KOPT-K1 (cell line): ENCODE results near the gene PCGF1.
"Not testable (repeated sequence)": the region's sequence is repeated elsewhere in the genome, so short reads cannot be mapped to it uniquely, and the experiment has no call there.

ENCODE experiments used
- H3K27ac ChIP-seq: fragments of 200-600 bp; sonication (generic); 2 replicates; pipeline ENCODE4 v1.5.1; 2016; ENCODE audit warnings: antibody characterized with exemption, mild to moderate bottlenecking, low read depth, low read length; ENCODE audit not compliant: poor library complexity, severe bottlenecking
- H3K36me3 ChIP-seq: fragments of 200-600 bp; sonication (generic); 2 replicates; pipeline ENCODE4 v1.5.1; 2017; ENCODE audit warnings: antibody characterized with exemption, mild to moderate bottlenecking, low read length, moderate library complexity; ENCODE audit not compliant: insufficient read depth
- H3K9me3 ChIP-seq: fragments of 200-600 bp; sonication (generic); 2 replicates; pipeline ENCODE4 v1.5.1; 2017; ENCODE audit warnings: antibody characterized with exemption, low read length, mild to moderate bottlenecking; ENCODE audit not compliant: insufficient read depth, poor library complexity, severe bottlenecking

Gene PCGF1

DNA sequence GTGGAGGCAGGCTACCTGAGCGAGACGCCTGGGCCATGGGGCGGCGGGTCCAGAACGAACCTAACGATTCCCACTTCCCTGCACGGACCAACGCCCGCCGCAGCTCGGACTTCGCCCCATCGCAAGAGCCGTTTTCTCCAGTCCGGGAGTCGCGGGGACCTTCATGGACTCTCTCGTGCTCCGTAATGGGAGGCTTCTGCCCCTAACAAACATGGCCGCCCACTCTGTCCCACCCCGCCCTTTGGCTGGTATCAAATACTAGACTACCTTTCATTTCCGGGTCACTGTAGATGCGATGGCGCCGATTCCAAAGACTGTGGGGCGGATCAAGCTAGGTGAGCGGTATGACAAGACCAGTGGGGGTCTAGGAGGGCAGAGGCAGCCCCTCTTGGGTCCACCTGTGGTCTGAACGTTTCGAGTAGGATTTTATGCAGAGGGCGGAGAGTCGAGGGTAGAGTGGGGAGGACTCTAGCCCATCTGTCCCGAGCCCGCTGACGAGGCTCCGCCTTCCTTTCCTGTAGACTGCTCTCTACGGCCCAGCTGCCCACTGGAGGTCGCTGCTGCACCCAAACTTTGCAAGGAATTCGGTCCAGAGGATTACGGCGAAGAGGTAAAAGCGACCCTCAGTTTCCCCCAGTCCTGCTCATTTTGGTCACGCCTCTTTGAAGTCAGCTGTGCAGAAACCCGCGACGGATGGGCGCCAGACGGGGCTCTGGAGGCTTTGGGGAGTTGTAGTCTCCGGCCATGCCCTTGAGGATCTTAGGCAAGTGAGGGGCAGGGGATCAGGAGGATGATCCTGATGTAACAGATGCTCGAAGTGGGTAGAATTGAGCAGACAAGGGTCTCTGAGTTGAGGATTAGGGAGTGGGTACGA is 24.5 kb downstream of the PCGF1 start, which contains the start of the genes CCDC142 and TTC31:
CCDC142 (minus strand) TSS at position 198 of the 874 bp plus-strand sequence; CDS start at position 37, 161 bp downstream.
TTC31 (plus strand) TSS at position 281 of the 874 bp plus-strand sequence; CDS start at position 296, 15 bp downstream.
- Histone ChIP-seq H3K36me3 (peaks cover 53% of the 10 kb centered on the region), H3K9me3 (no peaks in the 10 kb centered on the region), H3K27ac (peak within 1 kb of the TSS; percentile 83)

- H3K27ac ChIP-seq = peak overlapping the region; percentile 83
- H3K9me3 ChIP-seq = no peaks in the 10 kb centered on the region
- H3K36me3 ChIP-seq = peaks cover 56% of the 10 kb centered on the region
Measured at GRCh38 chr2:74481961-74482800, 25.3 kb downstream of the PCGF1 start.

DNA sequence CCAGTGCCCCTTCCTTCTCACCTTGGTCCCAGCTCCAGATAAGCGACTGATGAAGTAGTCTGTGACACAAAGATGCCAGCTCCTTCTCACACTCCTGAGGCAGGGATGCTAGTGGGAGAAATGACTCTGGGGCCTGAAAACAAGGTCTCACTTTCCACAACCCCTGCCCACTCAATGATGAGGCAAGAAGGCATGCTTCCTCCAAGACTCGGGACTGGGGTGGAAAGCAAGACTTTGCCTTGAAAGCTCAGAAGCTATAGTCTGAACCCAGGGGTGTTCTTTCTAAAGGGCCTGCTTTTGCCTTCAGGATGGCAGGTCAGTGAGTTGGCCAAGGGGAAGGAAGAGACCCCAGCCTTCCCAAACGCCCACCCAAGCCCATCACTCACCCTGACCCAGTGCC is 26.1 kb downstream of the PCGF1 start:
- H3K27ac ChIP-seq = peak overlapping the region; percentile 83
- no peaks in the 10 kb centered on the region for H3K9me3 ChIP-seq
- peaks cover 56% of the 10 kb centered on the region for H3K36me3 ChIP-seq

DNA sequence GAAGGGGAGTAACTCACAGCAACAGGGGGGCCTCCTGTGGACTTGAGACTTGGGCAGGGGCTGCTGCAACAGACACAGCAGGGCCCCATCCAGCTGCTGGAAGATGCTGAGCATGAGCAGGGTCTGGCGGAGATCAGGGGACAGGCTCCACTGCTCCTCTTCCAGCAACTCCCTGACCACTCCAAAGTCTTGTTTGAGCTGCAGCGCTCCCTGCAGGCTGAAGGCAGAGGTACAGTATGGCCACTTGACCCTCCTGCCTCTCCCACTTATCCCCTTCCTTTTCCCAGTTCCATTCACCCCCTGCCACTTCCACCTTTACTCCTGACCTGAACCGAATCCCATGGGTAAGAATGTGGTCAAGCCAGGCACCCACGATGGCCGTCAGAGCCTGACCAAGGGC is 32.6 kb downstream of the PCGF1 start:
- Histone ChIP-seq H3K27ac (no peak overlapping the region), H3K36me3 (peaks cover 50% of the 10 kb centered on the region), H3K9me3 (no peaks in the 10 kb centered on the region)

GRCh38 chr2:74474481-74474880 is 33.0 kb downstream of the PCGF1 start:
- peaks cover 46% of the 10 kb centered on the region for H3K36me3 ChIP-seq
- no peak overlapping the region for H3K27ac ChIP-seq
- no peaks in the 10 kb centered on the region for H3K9me3 ChIP-seq

DNA sequence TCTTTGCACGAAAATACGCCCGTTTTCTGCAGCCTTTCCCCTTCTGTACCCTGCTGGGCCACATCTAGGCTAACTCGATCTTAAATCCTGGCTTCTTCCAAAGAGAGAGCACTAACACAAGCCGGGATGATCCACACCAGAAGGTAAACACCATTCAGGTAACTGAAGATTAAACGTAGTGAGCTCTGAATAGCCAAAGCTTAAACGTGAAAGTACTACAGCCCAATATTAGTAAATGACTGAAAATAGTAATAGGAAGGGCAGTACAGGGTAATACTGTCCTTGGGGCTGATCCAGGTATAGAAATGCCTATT is 34.6 kb downstream of the PCGF1 start:
- H3K36me3 ChIP-seq = peaks cover 37% of the 10 kb centered on the region
- no peaks in the 10 kb centered on the region for H3K9me3 ChIP-seq
- peak overlapping the region; percentile 75 for H3K27ac ChIP-seq

DNA sequence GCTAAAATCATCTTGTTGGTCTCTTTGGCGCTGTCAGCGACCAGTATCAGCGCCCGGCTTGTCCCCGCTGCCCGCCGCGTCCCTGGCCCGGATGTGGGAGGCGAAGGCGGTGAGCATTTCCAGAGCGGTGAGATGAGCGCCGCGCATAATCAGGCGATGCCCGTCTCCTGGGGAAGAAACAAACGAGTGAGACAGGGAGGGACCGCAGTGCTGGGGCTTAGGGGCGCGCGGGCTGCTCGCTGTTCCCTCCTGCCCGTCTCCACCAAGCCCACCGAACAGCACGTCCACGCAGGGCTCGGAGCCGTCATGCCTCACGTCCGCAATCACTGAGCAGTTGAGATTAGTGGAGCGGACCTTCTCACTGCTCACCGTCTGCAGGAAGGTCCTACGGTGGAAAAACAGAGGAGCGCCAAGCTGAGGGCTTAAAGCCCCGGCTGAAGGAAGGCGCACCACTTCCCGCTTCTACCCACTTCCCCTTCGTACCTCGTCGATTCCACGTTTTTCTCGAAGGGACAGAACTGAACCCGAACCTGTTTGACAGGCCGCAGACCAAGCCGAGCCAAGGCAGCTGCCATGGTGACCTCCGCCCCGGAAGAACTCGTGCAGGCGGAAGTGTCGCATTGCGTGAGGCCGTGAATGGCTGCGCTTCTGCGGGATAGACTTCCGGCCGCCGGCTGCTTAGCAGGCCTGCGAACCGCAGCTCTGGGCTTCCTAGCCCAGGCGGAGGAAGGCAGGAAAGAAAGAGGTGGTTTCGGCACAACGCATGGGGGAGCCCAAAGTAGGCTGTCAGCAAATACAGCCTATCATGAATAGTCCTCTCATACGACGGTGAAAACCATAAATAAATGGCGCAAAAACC is 35.2 kb downstream of the PCGF1 start, which contains the start of gene MRPL53:
MRPL53 (minus strand) TSS at position 595 of the 859 bp plus-strand sequence; CDS start at position 575, 20 bp downstream.
- Histone ChIP-seq H3K27ac (peak within 1 kb of the TSS; percentile 75), H3K36me3 (peaks cover 31% of the 10 kb centered on the region), H3K9me3 (no peaks in the 10 kb centered on the region)

DNA sequence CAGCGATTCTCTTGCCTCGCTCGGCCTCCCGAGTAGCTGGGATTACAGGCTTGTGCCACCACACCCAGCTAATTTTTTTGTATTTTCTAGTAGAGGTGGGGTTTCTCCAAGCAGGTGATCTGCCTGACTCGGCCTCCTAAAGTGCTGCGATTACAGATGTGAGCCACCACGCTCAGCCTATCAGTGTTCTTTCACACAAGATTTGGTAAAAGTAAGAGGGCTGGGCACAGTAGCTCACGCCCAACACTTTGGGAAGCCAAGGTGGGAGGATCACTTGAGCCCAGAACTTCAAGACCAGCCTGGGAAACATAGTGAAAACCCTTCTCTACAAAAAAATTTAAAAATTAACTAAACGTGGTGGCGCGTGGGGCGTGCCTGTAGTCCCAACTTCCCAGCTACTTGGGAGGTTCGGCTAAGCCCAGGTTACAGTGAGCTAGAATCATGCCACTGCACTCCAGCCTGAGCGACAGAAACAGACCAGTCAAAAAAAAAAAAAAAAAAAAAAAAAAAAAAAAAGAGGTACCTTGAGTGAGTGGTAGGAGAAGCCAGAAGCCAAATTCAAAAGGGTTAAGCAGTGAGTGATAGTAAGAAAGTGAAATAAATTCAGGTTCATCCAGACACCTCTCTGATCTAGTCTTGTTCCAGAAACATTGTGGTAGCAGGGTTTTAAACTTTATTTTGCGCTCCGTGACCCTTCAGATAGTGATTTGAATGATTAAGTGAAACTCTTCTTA is 36.0 kb downstream of the PCGF1 start:
- Histone ChIP-seq H3K9me3 (no peaks in the 10 kb centered on the region), H3K36me3 (peaks cover 24% of the 10 kb centered on the region), H3K27ac (peak overlapping the region; percentile 75)

- H3K9me3 ChIP-seq, H3K27ac ChIP-seq: not testable (repeated sequence)
- H3K36me3 ChIP-seq = peaks cover 17% of the 10 kb centered on the region
Measured at GRCh38 chr2:74470742-74471141, 36.8 kb downstream of the PCGF1 start.

DNA sequence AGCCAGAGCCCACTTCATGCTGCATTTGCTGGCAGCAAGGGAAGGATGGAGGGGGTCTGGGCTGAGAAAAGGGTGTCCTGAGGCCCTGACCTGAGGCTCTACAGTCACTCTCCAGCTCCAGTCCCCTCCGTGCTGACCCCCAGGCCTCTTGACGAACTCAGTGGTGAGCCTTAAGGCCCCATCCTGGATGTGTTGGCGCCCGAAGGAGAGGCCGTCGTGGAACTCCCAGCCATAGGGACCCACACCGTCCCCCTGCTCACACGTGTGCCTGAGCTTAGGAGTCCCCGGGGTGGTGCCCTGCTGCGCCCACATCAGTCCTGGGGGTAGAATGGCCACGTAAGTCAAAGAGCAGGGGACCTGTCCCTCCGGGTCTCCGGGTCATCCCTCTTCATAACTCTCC is 43.1 kb downstream of the PCGF1 start:
- peaks cover 30% of the 10 kb centered on the region for H3K36me3 ChIP-seq
- peak overlapping the region; percentile 76 for H3K27ac ChIP-seq
- H3K9me3 ChIP-seq = no peaks in the 10 kb centered on the region

DNA sequence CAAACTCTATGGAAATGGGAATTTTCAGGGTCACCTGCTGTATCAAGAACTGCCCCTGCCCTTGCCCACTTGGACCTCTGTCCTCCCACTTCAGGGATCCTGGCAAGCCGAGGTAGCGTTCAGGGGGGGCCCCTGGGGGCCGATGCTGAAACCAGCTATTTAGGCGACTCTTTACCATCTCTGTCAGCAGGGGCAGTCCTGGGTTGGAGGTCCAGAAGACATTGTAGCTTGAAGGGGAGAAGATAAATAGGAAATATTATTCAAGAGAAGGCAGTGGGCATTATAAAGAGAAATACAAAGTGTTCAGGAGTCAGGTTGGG is 44.7 kb downstream of the PCGF1 start:
- H3K27ac ChIP-seq = no peak overlapping the region
- H3K36me3 ChIP-seq = peaks cover 30% of the 10 kb centered on the region
- H3K9me3 ChIP-seq = no peaks in the 10 kb centered on the region

GRCh38 chr2:74462054-74462785 is 45.3 kb downstream of the PCGF1 start:
- no peaks in the 10 kb centered on the region for H3K9me3 ChIP-seq
- peaks cover 30% of the 10 kb centered on the region for H3K36me3 ChIP-seq
- no peak overlapping the region for H3K27ac ChIP-seq

DNA sequence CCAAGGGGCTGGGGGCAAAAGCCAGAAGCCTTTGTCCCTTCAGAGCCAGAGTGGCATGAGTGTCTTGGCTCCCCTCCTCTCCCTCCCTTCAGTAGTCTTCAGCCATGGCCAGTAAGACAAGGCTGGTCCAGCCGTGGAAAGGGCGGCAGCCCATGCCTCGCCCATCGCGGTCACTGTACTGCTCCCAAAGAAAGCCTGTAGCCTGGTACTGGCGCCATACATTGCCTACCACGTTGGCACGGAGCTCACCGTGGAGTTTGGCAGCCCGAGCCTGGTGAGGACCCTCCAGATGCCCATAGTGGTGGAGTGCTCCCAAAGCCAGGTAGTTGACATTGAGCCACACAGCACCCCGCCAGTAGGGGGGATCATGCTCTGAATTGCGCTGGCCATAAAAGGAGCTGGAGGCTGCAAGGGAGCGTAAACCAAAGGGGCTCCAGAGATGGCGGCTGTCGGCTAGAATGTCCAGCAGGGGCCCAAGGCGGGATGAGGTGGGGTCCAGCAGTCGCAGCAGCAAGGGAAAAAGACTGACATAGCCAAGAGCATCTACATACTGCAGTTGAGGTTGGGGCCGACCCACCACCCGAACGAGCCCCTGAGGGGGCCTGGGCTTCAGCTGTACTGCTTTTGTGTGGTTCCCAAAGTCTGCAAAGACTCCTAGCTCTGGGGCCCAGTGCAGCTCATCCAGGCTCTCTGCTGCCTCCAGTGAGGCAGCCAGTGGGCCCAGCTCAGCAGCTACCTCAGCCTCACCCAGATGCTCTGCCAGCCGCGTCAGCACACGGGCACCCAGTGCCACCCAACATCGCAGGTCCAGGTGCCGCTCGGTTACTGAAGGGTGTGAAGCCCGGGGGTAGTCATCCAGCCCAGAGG is 46.1 kb downstream of the PCGF1 start:
- H3K9me3 ChIP-seq = no peaks in the 10 kb centered on the region
- no peak overlapping the region for H3K27ac ChIP-seq

More for the DNA sequence above, 46.1 kb downstream of the PCGF1 start:
- H3K36me3 ChIP-seq = peaks cover 30% of the 10 kb centered on the region
